CD1c-positive myeloid dendritic cell (primary cell): ENCODE data around the gene MRPL38.
A peak's percentile ranks its signal among the peaks of the same experiment; 100 is the strongest.
"Not testable (repeated sequence)": the region's sequence is repeated elsewhere in the genome, so short reads cannot be mapped to it uniquely, and the experiment has no call there.

Experiments
- DNase-seq: peaks from one replicate; pipeline ENCODE4 v3.0.0-alpha.2; 2016; ENCODE audit errors: extremely low spot score

Gene MRPL38

GRCh38 chr17:75876190-75876937 lies 28.3 kb downstream of the MRPL38 start:
- no peak for DNase-seq

- DNase-seq: no peak
Observed at GRCh38 chr17:75875940-75876189, 28.8 kb downstream of the MRPL38 start.

GRCh38 chr17:75875182-75875939 lies 29.3 kb downstream of the MRPL38 start:
- no peak for DNase-seq

- no peak for DNase-seq
Observed at GRCh38 chr17:75874323-75875181, 30.1 kb downstream of the MRPL38 start.

- DNase-seq: no peak
Observed at GRCh38 chr17:75873587-75874322, 30.9 kb downstream of the MRPL38 start.

- no peak for DNase-seq
Observed at GRCh38 chr17:75872434-75873351, 32.0 kb downstream of the MRPL38 start.

GRCh38 chr17:75870228-75870627 lies 34.5 kb downstream of the MRPL38 start:
- DNase-seq: not testable (repeated sequence)

GRCh38 chr17:75869282-75870141 lies 35.2 kb downstream of the MRPL38 start:
- no peak for DNase-seq

- not testable (repeated sequence) for DNase-seq
Observed at GRCh38 chr17:75868730-75869281, 35.9 kb downstream of the MRPL38 start.

GRCh38 chr17:75865404-75866188 lies 39.1 kb downstream of the MRPL38 start:
- DNase-seq: not testable (repeated sequence)

GRCh38 chr17:75864887-75865286 lies 39.8 kb downstream of the MRPL38 start:
- not testable (repeated sequence) for DNase-seq

- peak; percentile 57 for DNase-seq
Observed at GRCh38 chr17:75864448-75864871, 40.2 kb downstream of the MRPL38 start.

- no peak for DNase-seq
Observed at GRCh38 chr17:75861927-75862317, 42.8 kb downstream of the MRPL38 start.

GRCh38 chr17:75859358-75859757 lies 45.3 kb downstream of the MRPL38 start:
- DNase-seq: not testable (repeated sequence)

GRCh38 chr17:75856062-75856756 lies 48.5 kb downstream of the MRPL38 start:
- peak; percentile 23 for DNase-seq

GRCh38 chr17:75855310-75856061 lies 49.2 kb downstream of the MRPL38 start, which contains the start of gene WBP2:
TSS of gene WBP2 (minus strand) at chr17:75855335. CDS start at chr17:75855297, 38 bp downstream.
- peak; percentile 100 for DNase-seq

- no peak for DNase-seq
Observed at GRCh38 chr17:75854881-75855309, 49.8 kb downstream of the MRPL38 start.
